PC-3 (cell line): ENCODE data around the gene APBA1. TPM values are rescaled to one million over a fixed set of nuclear protein-coding genes. Genes with fewer than 3 reads are reported as not detected.

Experiments used
- ATAC-seq: fragments of 200-7000 bp; cut with Tn5 transposase; 2 replicates; pipeline ENCODE4 v1.9.1; 2020; ENCODE audit warnings: mild to moderate bottlenecking, moderate library complexity
- BruUV-seq: library from RNA; stranded (reverse); fragments of 400-500 nt; replicated peaks from 2 replicates; lab custom pipeline; 2021; lab: Mats Ljungman, UMichigan
- CTCF ChIA-PET: fragments of 300-600 bp; sonication (Branson Sonifier 250); formaldehyde crosslinking; loops from one replicate; lab custom pipeline; 2022; ENCODE audit warnings: antibody characterized with exemption; lab: Charles Lee
- POLR2A ChIA-PET: fragments of 300-600 bp; sonication (Branson Sonifier 250); formaldehyde crosslinking; loops from one replicate; lab custom pipeline; 2022; ENCODE audit warnings: antibody characterized with exemption; ENCODE audit not compliant: unreplicated experiment; lab: Charles Lee
- DNase-seq: peaks from one replicate; pipeline ENCODE4 v3.0.0-alpha.2; 2015
- H2AFZ ChIP-seq: fragments of 300-600 bp; sonication (generic); 2 replicates; pipeline ENCODE4 v1.6.0; 2016; ENCODE audit warnings: antibody characterized with exemption, low read length
- H3F3A ChIP-seq: fragments of 300-600 bp; sonication (generic); one replicate; pipeline ENCODE4 v1.6.0; 2017; ENCODE audit warnings: antibody characterized with exemption, low read length, control low read depth, mild to moderate bottlenecking; ENCODE audit not compliant: unreplicated experiment
- H3K27ac ChIP-seq: fragments of 300-600 bp; sonication (generic); 2 replicates; pipeline ENCODE4 v1.5.1; 2016; ENCODE audit warnings: mild to moderate bottlenecking, low read length
- H3K27me3 ChIP-seq: fragments of 300-600 bp; sonication (generic); 2 replicates; pipeline ENCODE4 v1.6.1; 2016; ENCODE audit warnings: low read length, mixed read lengths
- H3K36me3 ChIP-seq: fragments of 300-600 bp; sonication (generic); 2 replicates; pipeline ENCODE4 v1.6.1; 2016; ENCODE audit warnings: low read depth, mixed run types, low read length, mixed read lengths
- H3K4me1 ChIP-seq: fragments of 300-600 bp; sonication (generic); 2 replicates; pipeline ENCODE4 v1.5.1; 2016; ENCODE audit warnings: low read length; ENCODE audit not compliant: insufficient read depth
- H3K4me2 ChIP-seq: fragments of 300-600 bp; sonication (generic); 2 replicates; pipeline ENCODE4 v1.6.0; 2016; ENCODE audit warnings: low read length
- H3K4me3 ChIP-seq: fragments of 300-600 bp; sonication (generic); 2 replicates; pipeline ENCODE4 v1.5.1; 2016; ENCODE audit warnings: mild to moderate bottlenecking, low read length, mixed read lengths
- H3K79me2 ChIP-seq: fragments of 300-600 bp; sonication (generic); 2 replicates; pipeline ENCODE4 v1.6.1; 2017; ENCODE audit warnings: low read length, mixed read lengths
- H3K9ac ChIP-seq: fragments of 300-600 bp; sonication (generic); 2 replicates; pipeline ENCODE4 v1.6.0; 2016; ENCODE audit warnings: mild to moderate bottlenecking, low read length
- H3K9me2 ChIP-seq: fragments of 300-600 bp; sonication (generic); replicated peaks from 2 replicates; pipeline ENCODE4 v1.6.1; 2016; ENCODE audit warnings: mixed run types, low read length, mixed read lengths
- H3K9me3 ChIP-seq: fragments of 300-600 bp; sonication (generic); 2 replicates; pipeline ENCODE4 v1.6.1; 2016; ENCODE audit warnings: low read length, mixed read lengths
- H4K20me1 ChIP-seq: fragments of 300-600 bp; sonication (generic); 2 replicates; pipeline ENCODE4 v1.6.1; 2016; ENCODE audit warnings: low read length, mixed read lengths
- CTCF ChIP-seq: fragments of 300-600 bp; sonication (generic); conservative IDR thresholded peaks from 2 replicates; pipeline ENCODE4 v1.5.1; 2017; ENCODE audit warnings: antibody characterized with exemption, low read depth, mild to moderate bottlenecking, low read length
- EZH2 ChIP-seq: fragments of 300-600 bp; sonication (generic); IDR thresholded peaks from one replicate; pipeline ENCODE4 v1.6.1; 2017; ENCODE audit warnings: antibody characterized with exemption, mild to moderate bottlenecking, low read length; ENCODE audit not compliant: unreplicated experiment
- EZH2phosphoT487 ChIP-seq: fragments of 300-600 bp; sonication (generic); IDR thresholded peaks from 2 replicates; pipeline ENCODE4 v1.6.1; 2018; ENCODE audit warnings: mild to moderate bottlenecking, antibody characterized with exemption, low read length, borderline replicate concordance
- intact Hi-C: fragments of 100-400 bp; cut with micrococcal nuclease; formaldehyde crosslinking; loops from 2 replicates; pipeline ENCODE4 v1.9.0; 2023
- total RNA-seq: library from RNA; depleted of rRNA; stranded (reverse); fragments of >200 nt; gene quantifications from 2 replicates; pipeline ENCODE4 v1.2.3, GENCODE V29; 2014

APBA1 gene
- total RNA-seq, 1 experiment from 2014 or later = 0.07 TPM

DNA sequence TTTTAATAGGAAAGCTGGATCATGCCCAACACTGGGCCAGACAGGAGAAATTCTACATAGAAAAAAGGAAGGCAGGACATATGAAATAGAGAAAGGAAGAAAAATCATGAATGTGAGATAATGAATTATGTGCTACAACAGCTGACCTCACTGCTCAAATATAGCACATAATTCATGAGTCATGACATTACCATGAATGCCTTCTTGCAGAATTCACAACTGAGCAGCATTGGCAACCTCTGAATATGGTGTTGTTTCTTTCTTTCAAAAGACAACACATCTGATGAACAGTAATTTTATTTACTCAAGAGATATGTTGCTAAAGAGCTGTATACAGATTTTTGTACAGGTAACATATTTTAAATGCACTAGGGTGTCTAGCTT is 34.4 kb downstream of the APBA1 start:
- Histone ChIP-seq H2AFZ (no peak overlapping the region), H3K27ac (no peak overlapping the region), H3K36me3 (no peaks in the 10 kb centered on the region), H3K79me2 (no peaks in the 10 kb centered on the region), H3K4me2 (no peak overlapping the region), H3K9me2 (no peaks in the 10 kb centered on the region), H4K20me1 (no peaks in the 10 kb centered on the region), H3K4me1 (no peaks in the 10 kb centered on the region), H3F3A (no peaks in the 10 kb centered on the region), H3K4me3 (no peak overlapping the region), H3K9me3 (no peaks in the 10 kb centered on the region), H3K9ac (no peak overlapping the region), H3K27me3 (no peaks in the 10 kb centered on the region)
- intact Hi-C loops = no loop called here
- no TSS peak for BruUV-seq
- 0 out of 2 replicates have a peak, but pooled peaks have one; percentile 31 for ATAC-seq
- ChIA-PET POLR2A (no interaction called here), CTCF (no interaction called here)
- peak; percentile 26 for DNase-seq
- no peak for TF ChIP-seq EZH2
- no peak for TF ChIP-seq EZH2phosphoT487
- TF ChIP-seq CTCF = no peak

DNA sequence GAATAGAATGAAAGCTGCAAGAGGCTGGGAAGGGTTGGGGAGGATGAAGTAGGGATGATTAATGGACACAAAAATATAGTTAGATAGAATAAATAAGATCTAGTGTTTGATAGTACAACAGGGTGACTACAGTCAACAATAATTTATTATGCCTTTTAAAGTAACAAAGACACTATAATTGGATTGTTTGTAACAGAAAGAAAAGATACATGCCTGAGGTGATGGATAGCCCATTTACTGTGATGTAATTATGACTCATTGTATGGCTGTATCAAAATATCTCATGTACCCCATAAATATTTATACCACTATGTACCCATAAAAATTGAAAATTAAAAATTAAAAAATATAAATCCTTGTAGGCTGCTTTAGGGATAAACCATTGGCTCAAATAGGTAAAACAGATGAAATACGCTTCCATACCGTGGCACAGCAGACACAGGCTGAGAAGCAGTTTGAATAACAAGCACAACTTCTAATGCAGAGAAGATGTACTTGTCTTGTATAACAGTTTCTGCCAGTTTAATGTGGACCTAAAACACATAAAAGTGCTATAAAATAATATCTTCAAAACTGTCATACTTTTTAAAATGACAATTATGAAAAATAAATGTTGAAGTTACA is 34.9 kb downstream of the APBA1 start:
- Histone ChIP-seq H4K20me1 (no peaks in the 10 kb centered on the region), H3K9me2 (no peaks in the 10 kb centered on the region), H3K9me3 (no peaks in the 10 kb centered on the region), H3K4me1 (no peaks in the 10 kb centered on the region), H3K27ac (no peak overlapping the region), H2AFZ (no peak overlapping the region), H3K9ac (no peak overlapping the region), H3K79me2 (no peaks in the 10 kb centered on the region), H3K27me3 (no peaks in the 10 kb centered on the region), H3K4me3 (no peak overlapping the region), H3K4me2 (no peak overlapping the region), H3K36me3 (no peaks in the 10 kb centered on the region), H3F3A (no peaks in the 10 kb centered on the region)
- intact Hi-C loops = no loop called here
- no TSS peak for BruUV-seq
- ATAC-seq (no peak), DNase-seq (no peak)
- CTCF ChIA-PET = no interaction called here
- TF ChIP-seq EZH2phosphoT487 = no peak
- TF ChIP-seq CTCF = no peak
- POLR2A ChIA-PET = no interaction called here

DNA sequence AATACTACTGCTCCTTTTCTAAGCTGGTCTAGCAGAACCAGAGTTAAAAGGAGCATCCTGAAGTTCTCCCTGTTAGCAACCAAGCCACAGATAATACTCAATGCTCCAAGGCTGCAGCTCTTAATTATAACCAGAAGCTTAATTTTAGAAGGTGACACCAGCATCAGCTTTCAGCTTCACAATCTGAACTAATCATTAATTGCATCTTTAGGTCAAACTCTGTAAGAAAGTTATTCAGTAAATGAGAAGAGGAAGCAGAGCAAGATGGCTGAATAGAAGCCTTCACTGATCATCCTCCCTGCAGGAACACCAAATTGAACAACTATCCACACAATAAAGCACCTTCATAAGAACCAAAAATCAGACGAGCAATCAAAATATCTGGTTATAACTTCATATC is 38.5 kb downstream of the APBA1 start:
- Histone ChIP-seq H3K9ac (no peak overlapping the region), H3K36me3 (no peaks in the 10 kb centered on the region), H3K4me1 (no peaks in the 10 kb centered on the region), H2AFZ (no peak overlapping the region), H3K4me3 (no peak overlapping the region), H3K27me3 (no peaks in the 10 kb centered on the region), H4K20me1 (no peaks in the 10 kb centered on the region), H3K79me2 (no peaks in the 10 kb centered on the region), H3K9me3 (no peaks in the 10 kb centered on the region), H3K4me2 (no peak overlapping the region), H3K27ac (no peak overlapping the region), H3K9me2 (no peaks in the 10 kb centered on the region), H3F3A (no peaks in the 10 kb centered on the region)
- DNase-seq (no peak), ATAC-seq (no peak)
- ChIA-PET CTCF (no interaction called here), POLR2A (no interaction called here)
- TF ChIP-seq EZH2phosphoT487 (no peak), EZH2 (no peak), CTCF (no peak)
- intact Hi-C loops = no loop called here
- BruUV-seq = no TSS peak
